Gastroesophageal sphincter (tissue), 4 donors: ENCODE results near the gene TUBB6. TPM values are rescaled to one million over a fixed set of nuclear protein-coding genes. Genes with fewer than 3 reads are reported as not detected.

Source experiments
- ATAC-seq: fragments of 150-250 bp; one replicate; pipeline ENCODE4 v1.9.1; 2016; ENCODE audit warnings: mild to moderate bottlenecking, moderate library complexity
- H3K27ac ChIP-seq, 4 donors: fragments of 200-600 bp; sonication (generic) in 3 of 4; 1 replicate in 3 of 4; 2 replicates in 1 of 4; pipeline ENCODE4 v1.5.1; 2016 to 2019
- H3K27me3 ChIP-seq: fragments of 200-600 bp; sonication (generic); one replicate; pipeline ENCODE4 v1.5.1; 2019
- H3K36me3 ChIP-seq, 2 donors: fragments of 200-600 bp; sonication (generic); one replicate each; pipeline ENCODE4 v1.5.1; 2019; ENCODE audit warnings: control low read depth in 1 of 2
- H3K4me1 ChIP-seq, 3 donors: fragments of 200-600 bp; sonication (generic); 1 replicate in 2 of 3; 2 replicates in 1 of 3; pipeline ENCODE4 v1.5.1; 2016 to 2019; ENCODE audit warnings: control low read depth in 2 of 3
- H3K4me3 ChIP-seq, 2 donors: fragments of 200-600 bp; sonication (generic); one replicate each; pipeline ENCODE4 v1.5.1; 2019; ENCODE audit warnings: mild to moderate bottlenecking in 1 of 2, moderate library complexity in 1 of 2
- H3K9me3 ChIP-seq, 3 donors: fragments of 200-600 bp; sonication (generic); one replicate each; pipeline ENCODE4 v1.5.1; 2017 to 2019; ENCODE audit warnings: control low read depth in 2 of 3
- CTCF ChIP-seq, 4 experiments: fragments of 200-600 bp in 2 of 4; fragments of 450-650 bp in 2 of 4; sonication (generic) in 1 of 4; IDR thresholded peaks; one replicate each; pipeline ENCODE4 v1.5.1; 2017 to 2019; ENCODE audit warnings: antibody characterized with exemption in 4 of 4, mild to moderate bottlenecking in 2 of 4, moderate library complexity in 2 of 4
- EP300 ChIP-seq: sonication (generic); formaldehyde crosslinking; IDR thresholded peaks from one replicate; pipeline ENCODE4 v1.6.1; 2017; ENCODE audit warnings: antibody characterized with exemption, mild to moderate bottlenecking
- POLR2A ChIP-seq, 2 donors: fragments of 450-650 bp; IDR thresholded peaks; one replicate each; pipeline ENCODE4 v1.6.1; 2017; ENCODE audit warnings: antibody characterized with exemption in 2 of 2, mild to moderate bottlenecking in 2 of 2, moderate library complexity in 1 of 2
- POLR2AphosphoS5 ChIP-seq: sonication (generic); formaldehyde crosslinking; IDR thresholded peaks from one replicate; pipeline ENCODE4 v1.6.1; 2017; ENCODE audit warnings: antibody characterized with exemption
- WGBS, 2 donors: methylation state at CpG; one replicate each; pipeline ENCODE4 v1.1.5; 2018; ENCODE audit warnings: low coverage in 1 of 2; 5-methylcytosine and 5-hydroxymethylcytosine counted together
- total RNA-seq, 4 donors: library from RNA; depleted of rRNA; stranded (reverse); fragments of >200 nt; gene quantifications; one replicate each; pipeline ENCODE4 v1.1.0, GENCODE V29; 2016

The TUBB6 gene
- total RNA-seq, 4 donors from 2014 or later: 398 to 983 (median 654) TPM

GRCh38 chr18:12361770-12362378, 53.8 kb downstream of the TUBB6 start:
- 54 to 58% methylated on average over 3 of the region's 3 CpGs for WGBS, 2 donors
- TF ChIP-seq CTCF (IDR thresholded peaks at IDR 0.05) (no peak), EP300 (no peak), POLR2AphosphoS5 (no peak), POLR2A (IDR thresholded peaks at IDR 0.05) (no peak)
- peaks cover 0 to 28% (median 0%) of the 10 kb centered on the region in 3 donors for H3K4me1 ChIP-seq
- no peak overlapping the region for H3K27ac ChIP-seq
- no peak overlapping the region for H3K4me3 ChIP-seq
- no peaks in the 10 kb centered on the region for H3K9me3 ChIP-seq
- no peaks in the 10 kb centered on the region for H3K27me3 ChIP-seq
- peaks cover 3 to 100% of the 10 kb centered on the region in 2 donors for H3K36me3 ChIP-seq
- no peak for ATAC-seq

- H3K4me1 ChIP-seq: peaks cover 0 to 28% (median 0%) of the 10 kb centered on the region in 3 donors
- no peaks in the 10 kb centered on the region for H3K9me3 ChIP-seq
- no peak overlapping the region for H3K4me3 ChIP-seq
- peaks cover 3 to 100% of the 10 kb centered on the region in 2 donors for H3K36me3 ChIP-seq
- no peak for ATAC-seq
- TF ChIP-seq CTCF (IDR thresholded peaks at IDR 0.05): no peak
- TF ChIP-seq POLR2AphosphoS5: no peak
- TF ChIP-seq POLR2A (IDR thresholded peaks at IDR 0.05): no peak
- TF ChIP-seq EP300: no peak
- H3K27me3 ChIP-seq: no peaks in the 10 kb centered on the region
- no peak overlapping the region for H3K27ac ChIP-seq
- 55 to 58% methylated on average over 11 of the region's 11 CpGs for WGBS, 2 donors
Observed at GRCh38 chr18:12362473-12363174, 54.6 kb downstream of the TUBB6 start.

GRCh38 chr18:12366379-12366778, 58.3 kb downstream of the TUBB6 start:
- 92 to 100% methylated on average over 2 to 4 of the region's 8 CpGs for WGBS, 2 donors
- no peak for ATAC-seq

GRCh38 chr18:12366784-12367183, 58.7 kb downstream of the TUBB6 start:
- no peak for ATAC-seq
- Histone ChIP-seq H3K27ac (no peak overlapping the region), H3K9me3 (no peaks in the 10 kb centered on the region), H3K36me3 (peaks cover 0 to 90% of the 10 kb centered on the region in 2 donors), H3K4me3 (no peak overlapping the region), H3K27me3 (no peaks in the 10 kb centered on the region), H3K4me1 (peaks cover 0 to 22% (median 0%) of the 10 kb centered on the region in 3 donors)
- WGBS, 2 donors: 60 to 77% methylated on average over 5 of the region's 5 CpGs
- no peak for TF ChIP-seq POLR2AphosphoS5
- no peak for TF ChIP-seq CTCF (IDR thresholded peaks at IDR 0.05)
- TF ChIP-seq POLR2A (IDR thresholded peaks at IDR 0.05): no peak
- no peak for TF ChIP-seq EP300

More at GRCh38 chr18:12366379-12366778, 58.3 kb downstream of the TUBB6 start:
- H3K4me3 ChIP-seq: no peak overlapping the region
- H3K9me3 ChIP-seq: no peaks in the 10 kb centered on the region
- H3K4me1 ChIP-seq: peaks cover 0 to 23% (median 0%) of the 10 kb centered on the region in 3 donors
- TF ChIP-seq EP300 (no peak), POLR2AphosphoS5 (no peak), POLR2A (IDR thresholded peaks at IDR 0.05) (no peak), CTCF (IDR thresholded peaks at IDR 0.05) (no peak)
- H3K36me3 ChIP-seq: peaks cover 0 to 94% of the 10 kb centered on the region in 2 donors
- H3K27me3 ChIP-seq: no peaks in the 10 kb centered on the region
- H3K27ac ChIP-seq: no peak overlapping the region
